Posterior cingulate gyrus (tissue), 11 donors: Measurements from ENCODE around the gene ASIC4.
A peak's percentile ranks its signal among the peaks of the same experiment; 100 is the strongest.

Source experiments
- DNase-seq, 10 donors: peaks; one replicate each; pipeline versions ENCODE4 v3.0.0 to v3.0.0-alpha.2; 2020 to 2021; ENCODE audit warnings: mixed read lengths in 3 of 10
- intact Hi-C: fragments of 100-400 bp; cut with DNase I; formaldehyde crosslinking; loops from one replicate; pipeline ENCODE4 v1.15.1; 2023

Gene ASIC4

DNA sequence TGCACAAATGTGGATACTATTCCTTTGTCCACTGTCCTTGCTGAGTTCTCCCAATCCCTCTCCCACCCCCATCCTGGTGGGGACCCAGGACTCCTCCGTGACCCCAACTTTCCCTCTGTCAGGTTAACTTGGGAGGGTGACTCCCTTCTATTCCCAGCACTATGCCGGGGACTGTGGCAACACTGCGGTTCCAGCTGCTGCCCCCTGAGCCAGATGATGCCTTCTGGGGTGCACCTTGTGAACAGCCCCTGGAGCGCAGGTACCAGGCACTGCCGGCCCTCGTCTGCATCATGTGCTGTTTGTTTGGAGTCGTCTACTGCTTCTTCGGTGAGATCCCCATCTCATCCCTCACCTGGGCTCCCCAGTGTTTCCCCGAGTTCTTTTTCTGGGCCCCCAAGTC, 30.3 kb downstream of the ASIC4 start:
- intact Hi-C loops: loop anchor here (2.0 to 5.0 kb wide), 3 partner anchors 52 to 157 kb away; partner anchors contain the start of genes DNPEP and STK11IP

DNA sequence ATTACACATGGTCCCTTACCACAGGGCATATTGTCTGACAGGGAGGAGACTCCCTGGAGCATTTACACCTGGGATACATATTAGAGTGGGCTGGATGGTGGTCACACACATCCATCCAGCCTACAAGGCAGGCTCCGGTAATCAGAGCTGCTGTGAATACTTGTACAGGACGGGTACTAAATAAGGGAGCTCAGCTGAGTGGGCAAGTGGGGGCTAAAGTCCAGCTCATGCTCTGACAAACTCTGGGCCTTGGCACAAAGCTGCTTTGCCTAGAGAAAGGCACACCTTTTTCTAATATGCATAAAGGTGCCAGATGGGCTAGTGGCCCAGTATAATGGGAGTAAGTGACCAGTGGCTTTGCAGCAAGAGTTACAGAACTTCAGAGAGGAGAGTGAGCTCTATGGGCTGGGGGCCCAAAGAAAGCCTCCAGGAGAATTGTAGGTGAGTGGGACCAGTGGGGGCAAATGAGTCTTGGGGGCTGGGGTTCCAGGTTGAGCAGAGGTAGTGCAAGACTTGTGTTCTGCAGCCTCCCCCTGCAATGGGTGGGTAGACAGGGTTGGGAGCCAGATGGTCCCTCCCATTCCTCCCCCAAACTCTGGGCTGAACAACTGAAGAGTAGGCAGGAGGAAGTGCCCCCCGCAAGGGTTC, 31.1 kb downstream of the ASIC4 start:
- intact Hi-C loops: loop anchor here (2.0 kb wide), 1 partner anchor 51 kb away; the partner anchor contains the start of gene STK11IP
- no peak for DNase-seq

More for the DNA sequence above, 30.3 kb downstream of the ASIC4 start:
- peak in 1 of 10 donors; percentile 53 for DNase-seq

DNA sequence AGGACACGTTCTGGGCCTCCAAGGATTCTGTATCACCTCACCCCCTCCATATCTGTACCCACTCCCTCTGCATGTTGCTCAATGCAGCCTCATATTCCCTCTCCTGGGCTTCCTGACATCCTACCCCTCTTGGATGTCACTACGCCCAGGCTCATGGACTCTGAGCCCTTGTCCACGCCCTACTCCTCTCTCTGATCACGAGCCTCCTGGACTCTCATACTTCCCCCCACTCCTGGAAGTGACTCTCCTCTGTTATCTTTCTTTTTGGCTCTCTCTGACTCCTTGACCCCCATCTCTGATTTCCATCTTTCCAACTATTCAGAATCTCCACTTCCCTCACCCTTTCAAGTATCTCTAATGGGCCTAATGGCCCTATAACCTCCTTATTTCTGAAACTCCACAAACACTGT, 31.7 kb downstream of the ASIC4 start:
- intact Hi-C loops: loop anchor here (2.0 kb wide), 1 partner anchor 51 kb away; the partner anchor contains the start of gene STK11IP
- DNase-seq: no peak

DNA sequence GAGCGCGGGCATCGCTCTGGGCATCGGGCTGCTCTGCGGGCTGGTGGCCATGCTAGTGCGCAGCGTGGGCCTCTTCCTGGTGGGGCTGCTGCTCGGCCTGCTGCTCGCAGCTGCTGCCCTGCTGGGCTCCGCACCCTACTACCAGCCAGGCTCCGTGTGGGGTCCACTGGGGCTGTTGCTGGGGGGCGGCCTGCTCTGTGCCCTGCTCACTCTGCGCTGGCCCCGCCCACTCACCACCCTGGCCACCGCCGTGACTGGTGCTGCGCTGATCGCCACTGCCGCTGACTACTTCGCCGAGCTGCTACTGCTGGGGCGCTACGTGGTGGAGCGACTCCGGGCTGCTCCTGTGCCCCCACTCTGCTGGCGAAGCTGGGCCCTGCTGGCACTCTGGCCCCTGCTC, 33.3 kb downstream of the ASIC4 start:
- DNase-seq: peak in 2 of 10 donors; percentile 73 to 82
- intact Hi-C loops: no loop called here

DNA sequence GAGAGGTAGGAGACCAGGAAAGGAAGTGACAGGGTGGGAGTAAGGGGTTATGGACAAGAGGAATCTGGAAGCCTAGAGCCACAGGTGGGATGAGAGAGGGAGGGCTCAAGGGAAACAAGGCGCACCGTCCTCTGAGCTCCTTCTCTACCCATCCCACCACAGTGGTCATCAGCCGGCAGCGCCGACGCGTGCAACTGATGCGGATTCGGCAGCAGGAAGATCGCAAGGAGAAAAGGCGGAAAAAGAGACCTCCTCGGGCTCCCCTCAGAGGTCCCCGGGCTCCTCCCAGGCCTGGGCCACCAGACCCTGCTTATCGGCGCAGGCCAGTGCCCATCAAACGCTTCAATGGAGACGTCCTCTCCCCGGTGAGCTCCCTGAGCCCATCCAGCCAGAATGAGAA, 34.7 kb downstream of the ASIC4 start:
- intact Hi-C loops: no loop called here

DNA sequence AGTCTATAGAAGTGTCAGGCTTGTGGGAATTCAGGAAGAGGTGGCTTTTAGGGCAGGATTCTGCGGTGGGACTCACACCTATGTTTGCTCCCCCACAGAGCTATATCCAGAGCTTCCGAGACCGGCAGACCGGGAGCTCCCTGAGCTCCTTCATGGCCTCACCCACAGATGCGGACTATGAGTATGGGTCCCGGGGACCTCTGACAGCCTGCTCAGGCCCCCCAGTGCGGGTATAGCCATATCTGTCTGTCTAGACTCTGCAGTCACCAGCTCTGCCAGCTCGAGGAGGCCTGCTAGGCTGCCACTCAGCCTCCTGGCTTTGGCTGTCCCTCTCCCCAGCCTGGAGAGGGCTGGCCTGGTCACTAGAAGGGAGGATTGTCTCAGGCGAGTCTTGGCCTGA, 35.3 kb downstream of the ASIC4 start:
- intact Hi-C loops: no loop called here
- peak in 1 of 10 donors; percentile 57 for DNase-seq

More for the DNA sequence above, 34.7 kb downstream of the ASIC4 start:
- peak in 1 of 10 donors; percentile 80 for DNase-seq

DNA sequence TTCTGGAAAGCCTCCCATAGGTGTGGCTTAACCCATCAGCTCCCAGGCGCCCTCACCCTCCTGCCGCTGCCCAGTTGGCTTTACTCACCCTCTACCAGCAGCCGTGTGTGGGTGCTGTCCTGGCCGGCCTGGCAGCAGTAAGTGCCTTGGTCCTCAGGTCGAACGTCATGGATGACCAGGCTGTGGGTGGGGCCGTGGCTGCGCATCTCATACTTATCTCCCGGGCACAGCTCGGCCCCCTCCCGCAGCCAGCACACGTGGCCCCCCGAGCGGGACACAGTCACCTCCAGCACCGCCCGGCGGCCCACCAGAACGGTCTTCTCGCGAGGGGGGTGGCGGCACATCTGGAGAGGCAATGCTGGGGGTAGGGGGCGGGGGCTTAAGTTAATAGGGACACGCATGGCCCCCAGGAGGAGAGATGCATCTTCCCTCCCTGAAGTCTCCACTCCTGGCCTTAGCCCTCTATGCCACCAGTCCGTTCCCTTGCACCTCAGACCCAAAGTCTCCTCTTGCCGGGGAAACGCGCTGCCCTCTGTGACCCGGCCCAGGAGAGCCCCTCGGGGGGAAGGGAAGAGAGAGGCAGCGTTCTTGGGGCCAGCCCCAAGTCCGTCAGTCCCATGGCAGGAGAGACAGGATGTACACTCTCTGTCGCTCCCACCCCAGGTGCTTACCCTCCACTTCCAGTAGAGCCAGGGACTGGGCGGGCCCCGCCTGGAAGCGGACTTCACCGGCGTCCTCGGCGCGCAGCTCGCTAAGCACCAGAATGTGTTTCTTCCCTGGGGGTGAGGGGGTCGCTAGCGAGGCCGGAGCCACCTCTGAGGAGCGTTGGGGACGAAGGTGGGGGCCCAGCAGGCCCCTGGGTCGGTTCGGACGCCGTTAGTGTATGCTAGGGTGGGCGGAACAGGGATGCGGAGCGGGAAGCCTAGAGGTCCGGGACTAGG, 37.4 kb downstream of the ASIC4 start:
- intact Hi-C loops: no loop called here
- peak in 3 of 10 donors; percentile 82 to 93 (median 87) for DNase-seq

DNA sequence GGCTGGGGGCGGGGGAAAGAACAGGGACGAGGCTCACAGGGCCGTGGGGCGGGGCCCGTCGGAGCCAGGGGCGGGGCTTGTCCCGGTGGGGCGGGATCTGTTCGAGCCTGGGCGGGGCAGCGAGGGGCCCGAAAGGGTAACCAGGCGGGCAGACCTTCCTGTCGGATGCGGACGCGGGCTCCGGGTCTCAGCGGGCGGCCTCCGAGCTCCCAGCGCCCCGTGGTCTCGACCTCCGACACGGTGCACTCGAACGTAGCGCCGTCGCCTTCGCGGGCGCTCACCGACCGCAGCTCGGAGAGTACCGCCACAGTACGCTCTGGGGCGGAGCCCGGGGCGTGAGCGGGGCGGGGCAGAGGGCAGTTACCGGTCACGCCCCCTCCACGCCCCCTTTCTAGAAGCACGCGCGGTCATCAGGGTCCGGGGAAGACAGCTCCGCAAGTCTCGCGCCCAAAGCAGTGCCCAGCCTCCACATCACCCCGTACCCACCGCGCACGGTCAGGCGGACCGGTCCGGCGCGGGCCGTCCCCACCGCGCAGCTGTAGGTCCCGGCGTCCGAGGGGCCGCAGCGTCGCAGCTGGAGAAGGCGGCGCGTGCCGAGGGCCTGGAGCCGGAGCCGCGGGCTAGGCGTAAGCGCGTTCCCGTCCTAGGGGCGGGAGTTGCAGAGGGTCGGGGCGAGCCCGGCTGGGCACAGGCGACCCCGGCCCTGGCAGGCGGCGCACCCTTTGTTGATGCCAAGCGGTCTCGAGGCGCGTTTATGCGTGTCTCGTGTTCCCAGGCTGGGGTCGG, 38.3 kb downstream of the ASIC4 start:
- intact Hi-C loops: no loop called here
- DNase-seq: peak; percentile 73 to 99 (median 86)

DNA sequence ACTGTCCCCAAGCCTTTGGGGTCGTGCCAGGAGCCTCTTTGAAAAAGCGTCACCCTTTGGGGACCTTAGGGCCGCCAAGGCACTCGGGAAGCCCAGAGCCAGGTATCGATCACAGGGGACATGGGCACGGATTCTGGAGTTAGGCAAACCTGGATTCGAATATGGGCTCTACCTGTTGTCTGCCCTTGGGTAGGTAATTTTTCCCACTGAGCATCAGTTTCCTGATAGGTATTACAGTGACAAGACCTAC, 38.8 kb downstream of the ASIC4 start:
- DNase-seq: no peak
- intact Hi-C loops: no loop called here

DNA sequence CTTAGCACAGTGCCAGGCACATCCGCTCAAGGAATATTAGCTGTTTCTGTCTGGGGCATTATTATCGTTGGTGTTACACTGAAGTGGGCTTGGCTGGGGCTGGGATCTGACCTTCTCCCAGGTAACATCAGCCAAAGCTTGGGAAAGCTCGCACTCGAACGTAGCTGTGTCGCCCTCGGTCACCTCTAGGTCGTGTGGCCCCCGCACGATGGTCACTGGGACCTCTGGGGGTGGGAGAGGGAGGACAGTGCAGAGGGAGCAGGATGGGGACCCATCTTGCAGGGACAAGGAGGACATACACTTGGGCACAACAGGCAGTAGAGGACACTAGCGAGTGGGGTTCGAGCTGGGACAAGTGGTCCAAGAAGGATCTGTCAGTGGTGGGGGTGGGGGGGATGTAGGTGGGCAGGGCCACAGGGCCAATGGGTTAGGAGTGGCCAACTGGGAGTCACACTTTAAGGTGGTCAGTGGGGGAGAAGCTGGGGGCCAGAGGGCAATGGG, 39.2 kb downstream of the ASIC4 start:
- intact Hi-C loops: no loop called here
- peak in 1 of 10 donors; percentile 38 for DNase-seq

DNA sequence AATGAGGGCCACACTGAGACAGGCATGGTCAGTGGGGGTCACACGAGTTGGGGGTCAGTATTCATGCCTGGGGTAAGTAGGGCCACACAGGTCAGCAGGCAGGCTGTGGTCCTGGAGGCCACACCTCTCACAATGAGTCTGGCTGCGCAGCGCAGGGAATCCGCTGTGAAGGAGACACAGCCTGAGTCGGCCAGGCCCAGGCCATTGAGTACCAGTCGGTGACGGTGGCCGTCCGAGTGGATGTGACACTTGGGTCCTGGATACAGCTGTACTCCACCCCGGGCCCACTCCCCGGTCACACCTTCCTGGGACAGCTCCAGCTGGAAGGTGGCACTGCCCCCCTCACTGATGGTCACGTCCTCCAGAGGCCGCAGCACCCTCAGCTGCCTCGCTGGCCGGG, 40.1 kb downstream of the ASIC4 start:
- intact Hi-C loops: no loop called here
- peak in 2 of 10 donors; percentile 76 to 83 for DNase-seq

DNA sequence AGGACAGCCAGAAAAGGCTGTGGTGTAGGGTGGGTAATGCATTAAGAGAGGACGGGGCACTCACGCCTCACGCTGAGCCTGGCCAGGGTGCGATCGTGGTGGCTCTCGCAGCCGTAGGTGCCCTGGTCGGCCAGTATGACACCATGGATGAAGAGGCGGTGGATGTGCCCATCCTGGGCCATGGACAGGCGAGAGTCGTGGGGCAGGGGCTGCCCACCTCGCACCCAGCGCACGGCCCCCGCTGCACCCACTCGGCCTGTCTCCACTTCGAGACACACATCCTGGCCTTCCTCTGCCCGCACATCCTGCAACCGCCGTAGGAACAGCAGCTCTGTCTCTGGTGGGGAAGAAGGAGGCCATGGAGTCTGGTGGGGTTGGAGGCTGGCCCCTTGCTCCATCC, 41.7 kb downstream of the ASIC4 start:
- intact Hi-C loops: loop anchor here (5.0 kb wide), 1 partner anchor 81 kb away; no protein-coding TSS in a partner anchor
- peak in 1 of 10 donors; percentile 71 for DNase-seq

DNA sequence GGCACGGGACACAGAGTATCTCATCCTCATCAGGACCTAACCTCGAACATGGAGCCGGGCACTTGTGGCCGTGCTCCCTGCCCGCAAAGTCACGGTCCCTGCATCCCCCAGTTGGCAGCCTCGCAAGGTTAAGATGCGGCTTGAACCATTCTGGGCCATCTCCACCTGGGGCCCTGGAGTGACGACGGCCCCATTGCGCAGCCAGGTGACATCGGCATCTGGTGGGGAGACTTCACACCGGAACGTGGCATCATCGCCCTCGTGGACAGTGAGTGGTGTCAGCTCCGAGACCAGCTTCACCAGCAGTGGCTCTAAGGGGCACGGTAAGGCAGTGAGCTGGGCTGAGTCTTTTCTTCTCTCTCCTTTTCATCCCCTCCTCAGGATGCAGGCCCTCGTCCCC, 42.1 kb downstream of the ASIC4 start:
- intact Hi-C loops: loop anchor here (5.0 kb wide), 1 partner anchor 81 kb away; no protein-coding TSS in a partner anchor
- DNase-seq: peak in 1 of 10 donors; percentile 70

DNA sequence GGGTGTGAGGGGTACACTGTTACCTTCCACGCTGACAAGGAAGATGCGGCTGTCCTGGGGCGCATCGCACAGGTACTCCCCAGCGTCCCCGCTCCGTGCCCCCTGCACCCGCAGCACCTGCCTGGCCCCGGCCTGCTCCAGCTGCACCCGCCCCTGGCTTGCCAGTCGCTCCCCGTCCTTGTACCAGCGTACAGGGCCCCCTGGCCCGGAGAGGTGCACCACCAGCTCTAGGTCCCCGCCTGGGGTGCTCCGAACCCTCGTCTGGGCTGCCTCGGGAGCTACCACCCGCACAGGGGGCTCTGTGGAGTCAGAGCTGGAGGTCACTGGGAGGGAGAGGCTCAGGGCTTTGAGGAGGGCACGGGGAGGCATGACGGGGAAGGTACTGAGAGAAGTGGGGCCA, 43.0 kb downstream of the ASIC4 start:
- DNase-seq: peak in 1 of 10 donors; percentile 82
- intact Hi-C loops: loop anchor here (5.0 kb wide), 1 partner anchor 80 kb away; no protein-coding TSS in a partner anchor

DNA sequence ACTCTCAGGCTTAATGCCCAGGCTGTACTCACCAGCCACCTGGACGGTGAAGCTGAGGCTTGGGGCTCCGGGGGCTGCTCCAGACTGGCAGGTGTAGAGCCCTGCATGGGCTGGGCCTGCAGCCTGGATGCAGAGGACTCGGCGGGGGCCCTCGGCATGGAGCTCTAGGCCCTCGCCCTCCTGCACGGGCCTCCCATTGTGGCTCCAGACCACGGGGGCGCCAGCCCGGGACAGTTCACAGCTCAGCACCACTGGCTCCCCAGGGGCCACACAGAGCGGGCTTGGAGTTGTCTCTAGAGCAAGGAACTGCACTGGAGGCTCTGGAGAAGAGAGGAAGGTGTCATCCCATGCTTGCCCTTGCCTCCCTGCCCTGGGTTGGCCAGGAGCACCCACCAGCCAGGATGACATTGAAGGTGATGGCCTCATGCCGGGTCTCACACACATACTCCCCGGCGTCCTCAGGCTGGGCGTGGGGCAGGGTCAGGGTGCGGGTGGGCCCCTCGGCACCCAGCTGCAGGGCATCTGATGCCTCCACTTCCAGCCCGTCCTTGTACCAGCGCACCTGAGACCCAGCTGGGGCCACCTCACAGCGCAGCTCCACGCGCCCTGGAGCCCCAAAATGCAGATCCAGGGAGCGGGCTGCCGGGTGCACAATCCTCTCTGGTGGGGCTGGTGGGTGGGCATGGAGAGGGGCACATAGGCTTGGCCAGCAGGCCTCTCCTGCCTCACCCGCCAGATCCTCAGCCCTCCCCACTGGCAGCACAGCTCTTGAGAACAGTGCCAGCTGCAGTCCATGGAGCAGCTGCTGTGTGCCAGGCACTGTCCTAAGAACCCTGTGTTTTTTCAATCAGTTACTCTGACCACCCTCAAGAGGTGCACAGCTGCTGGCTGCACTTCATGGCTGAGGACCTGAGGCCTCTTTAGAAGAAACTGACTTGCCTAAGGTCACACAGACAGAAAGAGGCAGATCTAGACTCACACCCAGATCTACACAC, 43.8 kb downstream of the ASIC4 start:
- intact Hi-C loops: loop anchor here (5.0 kb wide), 1 partner anchor 79 kb away; no protein-coding TSS in a partner anchor
- DNase-seq: peak in 2 of 10 donors; percentile 79 to 80

DNA sequence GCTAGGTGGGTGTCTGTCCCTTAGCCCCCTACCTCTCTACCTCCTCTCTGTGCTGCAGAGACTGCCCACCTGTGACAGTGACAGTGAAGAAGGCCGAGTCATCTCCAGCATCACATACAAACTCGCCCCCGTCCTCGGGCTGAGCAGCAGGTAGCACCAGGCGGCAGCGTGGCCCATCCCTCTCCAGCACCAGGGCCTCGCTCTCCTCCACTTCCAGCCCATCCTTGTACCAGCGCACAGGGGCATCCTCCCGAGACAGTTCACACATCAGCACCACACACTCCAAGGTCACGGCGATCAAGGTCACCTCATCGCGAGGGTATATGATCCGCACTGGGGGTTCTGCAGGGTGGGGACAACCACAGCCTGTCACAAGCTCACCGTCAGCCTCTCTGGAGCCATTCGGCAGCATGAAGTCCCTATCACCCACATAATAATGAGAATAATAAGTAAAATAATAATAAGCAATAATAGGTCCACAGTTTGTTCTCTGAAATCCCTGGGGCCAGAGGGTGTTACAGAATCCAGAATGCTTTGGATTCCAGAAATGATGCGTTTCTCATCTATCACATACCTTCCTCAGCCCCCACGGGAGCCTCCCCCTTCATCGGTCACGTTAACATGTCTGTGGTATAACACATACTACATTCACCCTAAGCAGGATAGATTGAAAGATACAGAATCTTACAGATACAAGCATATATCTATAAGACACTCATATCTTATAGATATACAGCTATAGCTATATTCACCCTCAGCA, 45.1 kb downstream of the ASIC4 start:
- intact Hi-C loops: loop anchor here (5.0 kb wide), 1 partner anchor 78 kb away; no protein-coding TSS in a partner anchor
- DNase-seq: peak in 2 of 10 donors; percentile 62 to 81

DNA sequence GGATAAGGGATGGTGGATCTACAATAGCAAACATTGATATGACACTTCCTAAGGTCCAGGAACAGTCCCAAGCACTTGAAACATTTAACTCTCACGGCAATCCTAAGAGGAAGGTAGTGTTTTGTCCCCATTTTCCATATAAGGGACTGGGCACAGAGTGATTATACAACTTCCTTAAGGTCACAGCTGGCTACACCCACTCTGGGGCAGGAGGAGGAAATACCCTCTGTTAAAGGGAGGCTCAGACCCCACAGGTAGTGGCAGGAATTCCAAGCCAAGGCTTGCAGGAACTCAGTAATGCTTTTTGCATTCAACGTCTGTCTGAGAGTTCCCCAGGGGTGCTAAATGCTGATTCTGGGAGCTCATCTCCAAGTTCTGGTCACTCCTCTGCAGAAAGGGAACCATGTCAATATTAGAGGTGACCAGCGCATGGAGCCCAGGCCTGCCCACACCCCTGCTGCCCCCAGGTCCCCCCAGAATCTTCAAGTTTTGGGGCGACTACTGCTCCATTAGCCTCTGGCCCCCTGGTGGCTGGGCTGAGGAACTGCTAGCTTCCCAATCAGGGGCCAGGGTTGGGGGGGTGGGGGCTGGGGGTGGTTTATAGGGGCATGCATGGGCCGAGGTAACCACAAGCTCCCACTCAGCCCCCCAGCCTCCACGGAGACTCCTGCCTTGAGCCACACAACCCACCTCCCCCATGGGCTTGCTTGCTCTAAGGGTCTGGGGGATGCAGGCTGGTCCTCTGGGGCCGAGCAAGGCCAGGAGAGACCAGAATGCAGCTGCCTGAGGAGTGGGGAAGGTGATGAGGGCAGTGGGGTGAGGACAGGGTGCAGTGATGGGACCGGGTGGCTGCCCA, 46.0 kb downstream of the ASIC4 start:
- intact Hi-C loops: no loop called here

More for the DNA sequence above, 46.0 kb downstream of the ASIC4 start:
- DNase-seq: peak in 2 of 10 donors; percentile 60 to 66
